Measurements from ENCODE around the gene LUM.

The LUM gene

GRCh38 chr12:91140026-91140931 lies 29.0 kb upstream of the LUM start:
- H3K4me1 ChIP-seq (ENCODE audit: insufficient read depth, insufficient read length), result no peaks in the 10 kb centered on the region
- no peak for TF ChIP-seq YY1 (IDR thresholded peaks at IDR 0.05; ENCODE audit: insufficient read depth, insufficient read length)
- TF ChIP-seq SUZ12 (IDR thresholded peaks at IDR 0.05; ENCODE audit: extremely low read depth, insufficient read depth, insufficient read length), result no peak
- H3K9me3 ChIP-seq (ENCODE audit: insufficient read depth, low read length), result no peaks in the 10 kb centered on the region
- no peak for DNase-seq (ENCODE audit: low read depth, low spot score)
- no peaks in the 10 kb centered on the region for H3K27me3 ChIP-seq (ENCODE audit: insufficient read depth, insufficient read length)
- H3K36me3 ChIP-seq (ENCODE audit: insufficient read depth, insufficient read length, low read length), result no peaks in the 10 kb centered on the region
- H3K4me3 ChIP-seq (ENCODE audit: insufficient read length, low read depth), result no peak overlapping the region
- no peak overlapping the region for H3K9ac ChIP-seq (ENCODE audit: insufficient read length, low read depth)

GRCh38 chr12:91139286-91139685 lies 28.0 kb upstream of the LUM start:
- Histone ChIP-seq H3K9me3 (ENCODE audit: insufficient read depth, low read length) (no peaks in the 10 kb centered on the region), H3K27me3 (ENCODE audit: insufficient read depth, insufficient read length) (no peaks in the 10 kb centered on the region), H3K9ac (ENCODE audit: insufficient read length, low read depth) (no peak overlapping the region), H3K4me1 (ENCODE audit: insufficient read depth, insufficient read length) (no peaks in the 10 kb centered on the region), H3K4me3 (ENCODE audit: insufficient read length, low read depth) (no peak overlapping the region), H3K36me3 (ENCODE audit: insufficient read depth, insufficient read length, low read length) (no peaks in the 10 kb centered on the region)
- DNase-seq (ENCODE audit: low read depth, low spot score), result no peak
- TF ChIP-seq YY1 (IDR thresholded peaks at IDR 0.05; ENCODE audit: insufficient read depth, insufficient read length) (no peak), SUZ12 (IDR thresholded peaks at IDR 0.05; ENCODE audit: extremely low read depth, insufficient read depth, insufficient read length) (no peak), ZNF274 (IDR thresholded peaks at IDR 0.05; ENCODE audit: low read depth, low read length) (no peak)

GRCh38 chr12:91138337-91138920 lies 27.1 kb upstream of the LUM start:
- Histone ChIP-seq H3K9me3 (ENCODE audit: insufficient read depth, low read length) (no peaks in the 10 kb centered on the region), H3K9ac (ENCODE audit: insufficient read length, low read depth) (no peak overlapping the region), H3K27me3 (ENCODE audit: insufficient read depth, insufficient read length) (no peaks in the 10 kb centered on the region), H3K36me3 (ENCODE audit: insufficient read depth, insufficient read length, low read length) (no peaks in the 10 kb centered on the region), H3K4me1 (ENCODE audit: insufficient read depth, insufficient read length) (no peaks in the 10 kb centered on the region), H3K4me3 (ENCODE audit: insufficient read length, low read depth) (no peak overlapping the region)
- DNase-seq (ENCODE audit: low read depth, low spot score), result no peak
- TF ChIP-seq YY1 (IDR thresholded peaks at IDR 0.05; ENCODE audit: insufficient read depth, insufficient read length) (no peak), SUZ12 (IDR thresholded peaks at IDR 0.05; ENCODE audit: extremely low read depth, insufficient read depth, insufficient read length) (no peak), ZNF274 (IDR thresholded peaks at IDR 0.05; ENCODE audit: low read depth, low read length) (no peak)

DNA sequence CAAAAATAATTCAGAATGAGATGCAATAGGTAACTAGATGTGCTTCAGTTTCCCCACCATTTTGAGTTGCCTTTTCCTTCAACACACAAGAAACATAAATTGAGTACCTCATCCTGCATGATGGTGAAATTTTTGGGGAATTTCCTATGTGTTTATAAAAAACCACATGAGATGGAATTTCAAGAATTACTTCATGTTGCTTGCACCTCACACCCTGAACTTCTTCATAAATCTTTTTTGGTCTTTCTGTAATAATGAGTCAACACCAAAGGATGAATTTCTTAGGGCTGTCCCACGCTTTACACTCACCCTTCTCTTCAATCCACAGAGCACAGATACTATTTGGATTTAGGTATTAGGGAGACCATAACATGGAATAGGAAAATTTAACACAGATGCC lies 22.6 kb upstream of the LUM start:
- H3K27me3 ChIP-seq (ENCODE audit: insufficient read depth, insufficient read length), result no peaks in the 10 kb centered on the region
- TF ChIP-seq ZNF274 (IDR thresholded peaks at IDR 0.05; ENCODE audit: low read depth, low read length), result no peak
- H3K4me3 ChIP-seq (ENCODE audit: insufficient read length, low read depth), result no peak overlapping the region
- no peaks in the 10 kb centered on the region for H3K4me1 ChIP-seq (ENCODE audit: insufficient read depth, insufficient read length)
- no peaks in the 10 kb centered on the region for H3K9me3 ChIP-seq (ENCODE audit: insufficient read depth, low read length)
- H3K36me3 ChIP-seq (ENCODE audit: insufficient read depth, insufficient read length, low read length), result no peaks in the 10 kb centered on the region
- H3K9ac ChIP-seq (ENCODE audit: insufficient read length, low read depth), result no peak overlapping the region
- DNase-seq (ENCODE audit: low read depth, low spot score), result no peak

DNA sequence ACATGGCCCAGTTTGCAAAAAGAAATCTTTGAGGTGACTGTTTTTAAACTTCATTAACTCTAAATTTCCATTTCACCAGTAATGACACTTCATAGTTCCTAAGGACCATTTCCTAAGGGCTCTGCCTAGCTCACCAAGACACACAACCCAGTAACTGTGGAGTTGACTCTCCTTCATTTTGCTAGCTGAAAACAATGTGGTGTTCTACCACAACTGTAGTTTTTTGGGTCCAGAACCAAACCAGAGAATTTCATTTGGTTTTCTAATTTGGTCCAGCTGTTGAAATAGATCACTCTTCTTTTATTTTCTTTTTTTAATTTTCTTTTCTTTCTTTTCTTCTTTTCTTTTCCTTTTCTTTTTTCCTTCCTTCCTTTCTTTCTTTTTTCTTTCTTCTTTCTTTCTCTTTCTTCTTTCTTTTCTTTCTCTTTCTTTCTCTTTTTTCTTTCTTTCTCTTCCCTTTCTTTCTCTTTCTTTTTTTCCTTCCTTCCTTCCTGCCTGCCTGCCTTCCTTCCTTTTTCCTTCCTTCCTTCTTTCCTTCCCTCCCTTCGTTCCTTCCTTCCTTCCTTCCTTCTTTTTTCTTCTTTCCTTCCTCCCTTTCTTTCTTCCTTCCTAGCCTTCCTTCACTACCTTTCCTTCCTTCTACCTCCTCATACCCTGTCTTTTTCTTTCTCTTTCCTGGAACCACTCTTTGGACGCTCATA lies 18.5 kb upstream of the LUM start:
- TF ChIP-seq ZNF274 (IDR thresholded peaks at IDR 0.05; ENCODE audit: low read depth, low read length) (no peak), YY1 (IDR thresholded peaks at IDR 0.05; ENCODE audit: insufficient read depth, insufficient read length) (no peak), SUZ12 (IDR thresholded peaks at IDR 0.05; ENCODE audit: extremely low read depth, insufficient read depth, insufficient read length) (no peak)
- H3K9me3 ChIP-seq (ENCODE audit: insufficient read depth, low read length), result no peaks in the 10 kb centered on the region
- DNase-seq (ENCODE audit: low read depth, low spot score), result no peak

GRCh38 chr12:91127751-91128150 lies 16.5 kb upstream of the LUM start:
- Histone ChIP-seq H3K4me1 (ENCODE audit: insufficient read depth, insufficient read length) (no peaks in the 10 kb centered on the region), H3K9me3 (ENCODE audit: insufficient read depth, low read length) (no peaks in the 10 kb centered on the region), H3K4me3 (ENCODE audit: insufficient read length, low read depth) (no peak overlapping the region), H3K9ac (ENCODE audit: insufficient read length, low read depth) (no peak overlapping the region), H3K27me3 (ENCODE audit: insufficient read depth, insufficient read length) (no peaks in the 10 kb centered on the region), H3K36me3 (ENCODE audit: insufficient read depth, insufficient read length, low read length) (no peaks in the 10 kb centered on the region)
- no peak for TF ChIP-seq YY1 (IDR thresholded peaks at IDR 0.05; ENCODE audit: insufficient read depth, insufficient read length)
- no peak for TF ChIP-seq SUZ12 (IDR thresholded peaks at IDR 0.05; ENCODE audit: extremely low read depth, insufficient read depth, insufficient read length)
- TF ChIP-seq ZNF274 (IDR thresholded peaks at IDR 0.05; ENCODE audit: low read depth, low read length), result no peak
- no peak for DNase-seq (ENCODE audit: low read depth, low spot score)

More for the DNA sequence above, 18.5 kb upstream of the LUM start:
- H3K9ac ChIP-seq (ENCODE audit: insufficient read length, low read depth), result no peak overlapping the region
- no peaks in the 10 kb centered on the region for H3K36me3 ChIP-seq (ENCODE audit: insufficient read depth, insufficient read length, low read length)
- no peaks in the 10 kb centered on the region for H3K27me3 ChIP-seq (ENCODE audit: insufficient read depth, insufficient read length)
- H3K4me1 ChIP-seq (ENCODE audit: insufficient read depth, insufficient read length), result no peaks in the 10 kb centered on the region
- no peak overlapping the region for H3K4me3 ChIP-seq (ENCODE audit: insufficient read length, low read depth)

DNA sequence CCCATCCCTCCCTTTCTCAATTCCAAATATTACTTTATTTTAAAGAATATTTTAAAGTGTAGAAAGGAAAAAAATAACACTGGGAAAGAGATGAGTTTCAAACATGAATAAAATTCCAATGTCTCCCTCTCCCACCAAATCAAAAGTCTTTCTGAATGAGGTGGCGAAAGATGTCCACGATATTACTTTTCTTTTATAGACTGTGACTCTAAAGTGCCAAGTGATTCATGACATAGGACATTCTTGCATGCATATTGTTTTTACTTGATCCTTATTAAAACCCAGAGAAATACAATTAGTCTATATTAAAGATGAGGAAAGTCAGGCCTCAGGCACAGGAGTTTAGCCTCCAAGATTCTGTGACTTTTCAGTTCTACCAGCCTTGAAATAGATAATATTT lies 16.0 kb upstream of the LUM start:
- H3K27me3 ChIP-seq (ENCODE audit: insufficient read depth, insufficient read length), result no peaks in the 10 kb centered on the region
- H3K9ac ChIP-seq (ENCODE audit: insufficient read length, low read depth), result no peak overlapping the region
- H3K4me3 ChIP-seq (ENCODE audit: insufficient read length, low read depth), result no peak overlapping the region
- H3K36me3 ChIP-seq (ENCODE audit: insufficient read depth, insufficient read length, low read length), result no peaks in the 10 kb centered on the region
- TF ChIP-seq ZNF274 (IDR thresholded peaks at IDR 0.05; ENCODE audit: low read depth, low read length) (no peak), YY1 (IDR thresholded peaks at IDR 0.05; ENCODE audit: insufficient read depth, insufficient read length) (no peak), SUZ12 (IDR thresholded peaks at IDR 0.05; ENCODE audit: extremely low read depth, insufficient read depth, insufficient read length) (no peak)
- no peak for DNase-seq (ENCODE audit: low read depth, low spot score)
- no peaks in the 10 kb centered on the region for H3K9me3 ChIP-seq (ENCODE audit: insufficient read depth, low read length)
- no peaks in the 10 kb centered on the region for H3K4me1 ChIP-seq (ENCODE audit: insufficient read depth, insufficient read length)
